Keratinocyte (primary cell): ENCODE results near the gene CXCL6. TPM values are rescaled to one million over a fixed set of nuclear protein-coding genes. Genes with fewer than 3 reads are reported as not detected.

Source experiments
- DNase-seq: peaks from one replicate; pipeline ENCODE4 v3.0.0-alpha.2; 2011; ENCODE audit warnings: low read depth, missing footprints, low spot score
- FAIRE-seq: peaks from 2 replicates; lab custom pipeline; 2011; peaks lifted over from hg19 to GRCh38; lab: Jason Lieb, UNC
- H2AFZ ChIP-seq: 2 replicates; pipeline ENCODE4 v1.6.0; 2012; ENCODE audit warnings: low read length, control low read depth, inconsistent platforms; ENCODE audit not compliant: control insufficient read depth
- H3K27ac ChIP-seq: 2 replicates; pipeline ENCODE4 v1.5.1; 2011; ENCODE audit warnings: low read length; ENCODE audit not compliant: control insufficient read depth, insufficient read depth
- H3K27me3 ChIP-seq: 3 replicates; pipeline ENCODE4 v1.6.0; 2011; ENCODE audit warnings: low read length; ENCODE audit not compliant: control insufficient read depth, insufficient read depth; ENCODE audit errors: extremely low read depth
- H3K36me3 ChIP-seq, 2 experiments: 2 replicates in 1 of 2; 3 replicates in 1 of 2; pipeline ENCODE4 v1.5.1; 2011; ENCODE audit warnings: low read length in 2 of 2, mild to moderate bottlenecking in 1 of 2; ENCODE audit not compliant: control insufficient read depth in 2 of 2, insufficient read depth in 2 of 2; ENCODE audit errors: extremely low read depth in 1 of 2
- H3K4me1 ChIP-seq: 3 replicates; pipeline ENCODE4 v1.5.1; 2011; ENCODE audit warnings: low read length; ENCODE audit not compliant: control insufficient read depth, insufficient read depth; ENCODE audit errors: extremely low read depth
- H3K4me2 ChIP-seq: 3 replicates; pipeline ENCODE4 v1.6.0; 2011; ENCODE audit warnings: low read depth, low read length; ENCODE audit not compliant: control insufficient read depth, insufficient read depth; ENCODE audit errors: extremely low read depth
- H3K4me3 ChIP-seq, 3 experiments: fragments of 200-600 bp in 1 of 3; sonication (generic) in 1 of 3; 2 replicates in 2 of 3; 3 replicates in 1 of 3; pipeline ENCODE4 v1.5.1; 2011 to 2016; ENCODE audit warnings: low read length in 3 of 3, mild to moderate bottlenecking in 3 of 3, control low read depth in 2 of 3, inconsistent platforms in 1 of 3, low read depth in 1 of 3, mixed read lengths in 1 of 3, mixed run types in 1 of 3, moderate library complexity in 1 of 3; ENCODE audit not compliant: control insufficient read depth in 2 of 3, insufficient read depth in 2 of 3; ENCODE audit errors: extremely low read depth in 1 of 3
- H3K79me2 ChIP-seq: 2 replicates; pipeline ENCODE4 v1.6.0; 2012; ENCODE audit warnings: low read length; ENCODE audit not compliant: control insufficient read depth, insufficient read depth
- H3K9ac ChIP-seq: 3 replicates; pipeline ENCODE4 v1.6.0; 2011; ENCODE audit warnings: low read length; ENCODE audit not compliant: control insufficient read depth, insufficient read depth; ENCODE audit errors: extremely low read depth
- H3K9me1 ChIP-seq: 3 replicates; pipeline ENCODE4 v1.6.0; 2011; ENCODE audit warnings: low read length; ENCODE audit not compliant: control insufficient read depth, insufficient read depth; ENCODE audit errors: extremely low read depth
- H3K9me3 ChIP-seq: 2 replicates; pipeline ENCODE4 v1.5.1; 2012; ENCODE audit warnings: low read depth, low read length; ENCODE audit not compliant: control insufficient read depth
- H4K20me1 ChIP-seq: 3 replicates; pipeline ENCODE4 v1.6.0; 2011; ENCODE audit warnings: low read length; ENCODE audit not compliant: control insufficient read depth, insufficient read depth; ENCODE audit errors: extremely low read depth
- EZH2 ChIP-seq: IDR thresholded peaks from one replicate; pipeline ENCODE4 v1.6.1; 2012; ENCODE audit warnings: inconsistent platforms, mild to moderate bottlenecking, low read length, moderate library complexity
- dilution Hi-C: fragments of 300-500 bp; cut with MboI; formaldehyde crosslinking; loops from one replicate; pipeline ENCODE4 v1.7.0; 2020; ENCODE audit warnings: low sequenced_read_pairs; ENCODE audit not compliant: extremely low pct_ligation_motif_present
- polyA plus RNA-seq, 5 experiments: library from polyadenylated mRNA; depleted of rRNA in 3 of 5; stranded (reverse) in 3 of 5; stranded (forward) in 1 of 5; unstranded in 1 of 5; fragments of >200 nt; gene quantifications; 1 replicate in 1 of 5; 2 replicates in 3 of 5; 3 replicates in 1 of 5; pipeline versions ENCODE4 v1.2.1 to v1.2.3, GENCODE V29; 2011 to 2012; ENCODE audit warnings: missing spikeins in 2 of 5, low read depth in 1 of 5, low replicate concordance in 1 of 5
- TF ChIP-seq, protein P1 (sequence below), 3 experiments: IDR thresholded peaks in 1 of 3; conservative IDR thresholded peaks in 1 of 3; optimal IDR thresholded peaks in 1 of 3; 2 replicates in 2 of 3; 3 replicates in 1 of 3; pipeline versions ENCODE3 to v1.5.1; 2011; ENCODE audit warnings: low read length in 3 of 3, mild to moderate bottlenecking in 3 of 3, moderate library complexity in 2 of 3, control low read depth in 1 of 3, inconsistent platforms in 1 of 3; ENCODE audit not compliant: insufficient read depth in 2 of 3; ENCODE audit errors: extremely low read depth in 1 of 3

The CXCL6 gene
- polyA plus RNA-seq, 1 donor (not counting 4 experiments of a cell fraction or from before 2014, with no cell fraction given), result 0.08 TPM

DNA sequence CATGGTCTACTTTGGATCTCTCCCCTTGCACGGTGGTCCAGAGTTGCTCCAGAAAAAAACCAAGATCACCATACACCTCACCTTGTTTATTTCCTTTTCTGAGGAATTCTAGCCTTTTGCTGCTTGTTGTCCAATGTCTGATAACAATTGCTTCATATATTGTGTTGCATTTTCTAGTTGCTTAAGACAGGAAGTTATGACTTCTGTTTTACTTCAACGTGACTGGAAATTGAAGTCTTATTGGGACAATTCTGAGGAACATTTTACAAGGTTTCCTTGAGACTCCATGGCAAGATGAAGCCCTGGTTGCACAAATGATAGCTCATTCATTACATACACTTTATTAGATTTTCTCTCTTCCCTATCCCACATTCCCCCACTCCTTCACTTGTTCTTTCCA is 37.9 kb downstream of the CXCL6 start:
- Histone ChIP-seq H3K9me1 (no peaks in the 10 kb centered on the region), H3K27me3 (no peaks in the 10 kb centered on the region), H3K4me3 (no peak overlapping the region), H3K9ac (no peak overlapping the region), H3K27ac (no peak overlapping the region), H3K4me2 (no peak overlapping the region), H2AFZ (no peak overlapping the region), H3K4me1 (peaks cover 10% of the 10 kb centered on the region), H4K20me1 (no peaks in the 10 kb centered on the region), H3K9me3 (no peaks in the 10 kb centered on the region), H3K36me3 (peaks cover 0 to 2% of the 10 kb centered on the region in 2 experiments), H3K79me2 (no peaks in the 10 kb centered on the region)
- TF ChIP-seq EZH2, result no peak
- TF ChIP-seq, protein P1, sequence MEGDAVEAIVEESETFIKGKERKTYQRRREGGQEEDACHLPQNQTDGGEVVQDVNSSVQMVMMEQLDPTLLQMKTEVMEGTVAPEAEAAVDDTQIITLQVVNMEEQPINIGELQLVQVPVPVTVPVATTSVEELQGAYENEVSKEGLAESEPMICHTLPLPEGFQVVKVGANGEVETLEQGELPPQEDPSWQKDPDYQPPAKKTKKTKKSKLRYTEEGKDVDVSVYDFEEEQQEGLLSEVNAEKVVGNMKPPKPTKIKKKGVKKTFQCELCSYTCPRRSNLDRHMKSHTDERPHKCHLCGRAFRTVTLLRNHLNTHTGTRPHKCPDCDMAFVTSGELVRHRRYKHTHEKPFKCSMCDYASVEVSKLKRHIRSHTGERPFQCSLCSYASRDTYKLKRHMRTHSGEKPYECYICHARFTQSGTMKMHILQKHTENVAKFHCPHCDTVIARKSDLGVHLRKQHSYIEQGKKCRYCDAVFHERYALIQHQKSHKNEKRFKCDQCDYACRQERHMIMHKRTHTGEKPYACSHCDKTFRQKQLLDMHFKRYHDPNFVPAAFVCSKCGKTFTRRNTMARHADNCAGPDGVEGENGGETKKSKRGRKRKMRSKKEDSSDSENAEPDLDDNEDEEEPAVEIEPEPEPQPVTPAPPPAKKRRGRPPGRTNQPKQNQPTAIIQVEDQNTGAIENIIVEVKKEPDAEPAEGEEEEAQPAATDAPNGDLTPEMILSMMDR (optimal IDR thresholded peaks at IDR 0.05 in 1 of 3, IDR thresholded peaks at IDR 0.05 in 1 of 3, conservative IDR thresholded peaks at IDR 0.05 in 1 of 3; ENCODE audit: extremely low read depth in 1 of 3, insufficient read depth in 2 of 3, low read length in 3 of 3), result no peak
- FAIRE-seq, result no peak
- dilution Hi-C loops, result no loop called here
- DNase-seq, result no peak

DNA sequence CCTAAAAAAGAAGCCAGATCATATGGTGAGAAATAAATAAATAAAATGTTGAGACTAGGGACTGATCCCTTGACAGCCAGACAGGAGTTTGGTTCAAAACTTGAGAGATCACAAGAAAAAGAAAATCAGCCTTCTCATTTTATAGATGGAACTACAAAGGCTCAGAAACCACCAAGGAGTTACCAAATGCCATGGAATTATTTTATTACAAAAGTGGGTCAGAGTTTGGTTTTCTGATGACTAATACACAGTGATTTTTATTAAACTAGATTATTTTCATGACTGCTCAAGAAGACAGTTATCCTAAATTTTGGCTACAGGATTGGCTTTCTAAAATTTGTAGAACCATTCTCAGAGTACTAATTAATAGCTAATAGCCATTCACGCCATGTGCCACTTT is 38.9 kb downstream of the CXCL6 start:
- Histone ChIP-seq H3K27ac (no peak overlapping the region), H3K4me2 (no peak overlapping the region), H3K9me3 (no peaks in the 10 kb centered on the region), H3K9ac (no peak overlapping the region), H3K36me3 (no peaks in the 10 kb centered on the region), H3K79me2 (no peaks in the 10 kb centered on the region), H3K4me3 (no peak overlapping the region), H3K27me3 (no peaks in the 10 kb centered on the region), H2AFZ (no peak overlapping the region), H4K20me1 (no peaks in the 10 kb centered on the region), H3K9me1 (no peaks in the 10 kb centered on the region), H3K4me1 (peaks cover 3% of the 10 kb centered on the region)
- DNase-seq (no peak), FAIRE-seq (no peak)
- TF ChIP-seq, protein P1 (optimal IDR thresholded peaks at IDR 0.05 in 1 of 3, IDR thresholded peaks at IDR 0.05 in 1 of 3, conservative IDR thresholded peaks at IDR 0.05 in 1 of 3; ENCODE audit: extremely low read depth in 1 of 3, insufficient read depth in 2 of 3, low read length in 3 of 3), result no peak
- no peak for TF ChIP-seq EZH2
- dilution Hi-C loops, result no loop called here
